K562 (cell line): ENCODE measurements around the gene CACNA1A. TPM values are rescaled to one million over a fixed set of nuclear protein-coding genes. Genes with fewer than 3 reads are reported as not detected.
A peak's percentile ranks its signal among the peaks of the same experiment; 100 is the strongest.

Experiments used
- ARID1B ChIP-seq: fragments of 450-650 bp; IDR thresholded peaks from 2 replicates; pipeline ENCODE4 v1.6.1; 2016; ENCODE audit warnings: antibody characterized with exemption, mild to moderate bottlenecking, inconsistent platforms
- IRF2 ChIP-seq: sonication (generic); formaldehyde crosslinking; IDR thresholded peaks from 2 replicates; pipeline ENCODE4 v1.8.1; 2022; ENCODE audit warnings: mild to moderate bottlenecking, missing genetic modification reagents
- MEF2D ChIP-seq: conservative IDR thresholded peaks from 2 replicates; pipeline ENCODE4 v1.6.1; 2016; ENCODE audit warnings: low read depth, missing genetic modification characterization, missing compliant biosample characterization
- NRF1 ChIP-seq, 2 experiments: fragments of 450-650 bp; IDR thresholded peaks in 1 of 2; conservative IDR thresholded peaks in 1 of 2; 2 replicates each; pipeline ENCODE4 v1.6.1; 2014; ENCODE audit warnings: mild to moderate bottlenecking in 2 of 2
- RBM22 ChIP-seq: fragments of 200-400 bp; formaldehyde crosslinking; IDR thresholded peaks from 2 replicates; pipeline ENCODE4 v1.6.1; 2018; ENCODE audit warnings: low read length, low read depth; ENCODE audit not compliant: poor library complexity, severe bottlenecking
- SAP30 ChIP-seq: fragments of 200-600 bp; sonication (generic); IDR thresholded peaks from 2 replicates; pipeline ENCODE4 v1.6.1; 2012; ENCODE audit warnings: borderline replicate concordance, low read depth, mild to moderate bottlenecking, moderate library complexity, low read length, control low read depth, inconsistent platforms; ENCODE audit not compliant: insufficient read depth, poor library complexity, severe bottlenecking
- SIRT6 ChIP-seq: IDR thresholded peaks from one replicate; pipeline ENCODE4 v1.6.1; 2012; ENCODE audit warnings: low read depth, mild to moderate bottlenecking, control low read depth, inconsistent platforms, low read length, moderate library complexity
- SMARCA4 ChIP-seq: fragments of 450-650 bp; IDR thresholded peaks from 2 replicates; pipeline ENCODE4 v1.6.1; 2016
- TEAD4 ChIP-seq, 2 experiments: sonication (generic) in 1 of 2; formaldehyde crosslinking in 1 of 2; IDR thresholded peaks; 2 replicates each; pipeline versions ENCODE4 v1.6.1 to v1.8.0; 2012 to 2022; ENCODE audit warnings: borderline replicate concordance in 1 of 2, inconsistent platforms in 1 of 2, low read length in 1 of 2, mild to moderate bottlenecking in 1 of 2, missing genetic modification reagents in 1 of 2
- ZBTB43 ChIP-seq: sonication (generic); formaldehyde crosslinking; IDR thresholded peaks from 2 replicates; pipeline ENCODE4 v1.8.0; 2023; ENCODE audit warnings: mild to moderate bottlenecking, missing genetic modification reagents
- ZNF316 ChIP-seq: fragments of 450-650 bp; IDR thresholded peaks from 2 replicates; pipeline ENCODE4 v1.6.1; 2016
- ZNF764 ChIP-seq: fragments of 250-450 bp; sonication (Bioruptor Pico); IDR thresholded peaks from 2 replicates; pipeline ENCODE4 v1.4.0; 2020; ENCODE audit warnings: low read depth, mild to moderate bottlenecking, moderate library complexity
- ZNF766 ChIP-seq: fragments of 200-800 bp; sonication (Bioruptor generic); conservative IDR thresholded peaks from 2 replicates; pipeline ENCODE4 v1.6.1; 2016; ENCODE audit warnings: missing genetic modification characterization, missing compliant biosample characterization
- ZNF830 ChIP-seq: fragments of 250-450 bp; sonication (Bioruptor Pico); IDR thresholded peaks from 2 replicates; pipeline ENCODE4 v1.5.0; 2021; ENCODE audit warnings: mild to moderate bottlenecking
- polyA plus RNA-seq, 8 experiments: library from polyadenylated mRNA; depleted of rRNA in 4 of 8; stranded (reverse) in 5 of 8; unstranded in 3 of 8; fragments of >200 nt; fragmentation: Nextera tagmentation in 2 of 8; fragmentation: Illumina TruSeq in 1 of 8; extraction: Ambion mirVana in 2 of 8; extraction: Trizol in 1 of 8; gene quantifications; 2 replicates each; pipeline versions ENCODE4 v1.2.1 to v1.2.3, GENCODE V29; 2011 to 2014; ENCODE audit warnings: inconsistent platforms in 1 of 8, missing spikeins in 1 of 8
- total RNA-seq, 7 experiments: library from RNA; depleted of rRNA in 6 of 7; stranded (reverse); fragments of >200 nt in 6 of 7; fragmentation: Illumina TruSeq in 2 of 7; extraction: Trizol in 2 of 7; gene quantifications; 2 replicates each; pipeline versions ENCODE4 v1.2.1 to v1.2.3, GENCODE V29; 2011 to 2021; ENCODE audit warnings: low replicate concordance in 1 of 7
- TF ChIP-seq, protein P1 (sequence below): fragments of 450-650 bp; IDR thresholded peaks from 2 replicates; pipeline ENCODE4 v1.6.1; 2016; ENCODE audit warnings: low read depth
- TF ChIP-seq, protein P2 (sequence below): fragments of 450-650 bp; formaldehyde crosslinking; IDR thresholded peaks from 2 replicates; pipeline ENCODE4 v1.4.0; 2020; ENCODE audit warnings: mild to moderate bottlenecking, mixed read lengths

CACNA1A gene
- total and polyA plus RNA-seq, 9 of the 15 experiments (the other 6 are each of a cell fraction or from before 2014, with no cell fraction given), result 0.03 to 0.20 (median 0.09) TPM; not detected in 1

DNA sequence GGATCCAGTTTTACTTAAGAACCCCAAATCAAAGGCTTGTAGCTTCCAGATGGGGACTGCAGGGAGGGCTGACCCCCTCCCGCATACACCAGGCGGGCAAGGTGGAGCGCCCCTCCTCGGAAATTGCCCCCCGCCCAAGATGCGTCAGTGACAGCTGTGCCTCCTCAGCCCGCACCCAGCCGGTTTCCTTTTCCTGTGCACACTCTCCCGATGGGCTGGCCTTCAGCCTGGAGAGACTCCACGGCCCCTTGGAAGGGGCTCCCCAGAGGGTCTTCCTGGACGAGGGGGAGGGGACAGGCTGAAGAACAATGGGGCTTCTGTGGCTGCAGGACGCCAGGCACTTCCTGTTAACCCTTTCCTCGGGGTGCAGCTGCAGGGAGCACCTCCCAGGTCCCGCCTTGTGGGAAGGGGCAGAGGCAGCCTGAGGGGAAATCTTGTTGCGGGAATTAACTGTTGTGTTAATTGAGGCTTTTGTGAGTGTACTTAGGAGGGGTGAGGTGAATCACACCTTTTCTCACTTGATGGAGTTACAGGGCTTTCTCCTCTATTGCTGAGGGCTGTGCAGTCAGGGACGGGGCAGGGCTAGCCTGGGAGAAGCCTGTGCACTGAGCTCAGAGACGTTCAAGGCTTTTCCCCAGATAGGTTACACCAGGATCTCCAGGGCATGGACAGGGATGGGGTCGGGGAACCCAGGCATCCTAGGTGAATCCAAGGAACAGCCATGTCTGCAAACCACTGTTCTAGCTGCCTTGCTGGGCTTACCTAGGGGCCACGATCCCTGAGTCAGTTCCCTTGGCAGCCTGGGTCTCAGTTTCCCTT is 341.7 kb downstream of the CACNA1A start (continued):
- peak; percentile 52 for TF ChIP-seq SAP30
- TF ChIP-seq MEF2D (tag), result no peak
- TF ChIP-seq ARID1B, result no peak; the same call in 1 of the 2 replicates
- no peak for TF ChIP-seq TEAD4 (IDR thresholded peaks at IDR 0.05; ENCODE audit: low read length)
- TF ChIP-seq TEAD4 (CRISPR knock-in tag; IDR thresholded peaks at IDR 0.05; ENCODE audit: borderline replicate concordance), result no peak
- TF ChIP-seq ZNF764, result no peak
- TF ChIP-seq ZBTB43 (CRISPR knock-in tag), result no peak
- TF ChIP-seq SMARCA4, result 0 out of 2 replicates have a peak, but pooled peaks have one; percentile 29
- no peak for TF ChIP-seq RBM22
- TF ChIP-seq NRF1 (conservative IDR thresholded peaks at IDR 0.05 in 1 of 2, IDR thresholded peaks at IDR 0.05 in 1 of 2), result no peak
- TF ChIP-seq ZNF766 (CRISPR knock-in tag), result peak; percentile 14; the same call in 1 of the 2 replicates
- no peak for TF ChIP-seq ZNF316
- 0 out of 2 replicates have a peak, but pooled peaks have one; percentile 19 for TF ChIP-seq ZNF830 (CRISPR knock-in tag)
- no peak for TF ChIP-seq IRF2 (CRISPR knock-in tag)
- TF ChIP-seq, protein P1, sequence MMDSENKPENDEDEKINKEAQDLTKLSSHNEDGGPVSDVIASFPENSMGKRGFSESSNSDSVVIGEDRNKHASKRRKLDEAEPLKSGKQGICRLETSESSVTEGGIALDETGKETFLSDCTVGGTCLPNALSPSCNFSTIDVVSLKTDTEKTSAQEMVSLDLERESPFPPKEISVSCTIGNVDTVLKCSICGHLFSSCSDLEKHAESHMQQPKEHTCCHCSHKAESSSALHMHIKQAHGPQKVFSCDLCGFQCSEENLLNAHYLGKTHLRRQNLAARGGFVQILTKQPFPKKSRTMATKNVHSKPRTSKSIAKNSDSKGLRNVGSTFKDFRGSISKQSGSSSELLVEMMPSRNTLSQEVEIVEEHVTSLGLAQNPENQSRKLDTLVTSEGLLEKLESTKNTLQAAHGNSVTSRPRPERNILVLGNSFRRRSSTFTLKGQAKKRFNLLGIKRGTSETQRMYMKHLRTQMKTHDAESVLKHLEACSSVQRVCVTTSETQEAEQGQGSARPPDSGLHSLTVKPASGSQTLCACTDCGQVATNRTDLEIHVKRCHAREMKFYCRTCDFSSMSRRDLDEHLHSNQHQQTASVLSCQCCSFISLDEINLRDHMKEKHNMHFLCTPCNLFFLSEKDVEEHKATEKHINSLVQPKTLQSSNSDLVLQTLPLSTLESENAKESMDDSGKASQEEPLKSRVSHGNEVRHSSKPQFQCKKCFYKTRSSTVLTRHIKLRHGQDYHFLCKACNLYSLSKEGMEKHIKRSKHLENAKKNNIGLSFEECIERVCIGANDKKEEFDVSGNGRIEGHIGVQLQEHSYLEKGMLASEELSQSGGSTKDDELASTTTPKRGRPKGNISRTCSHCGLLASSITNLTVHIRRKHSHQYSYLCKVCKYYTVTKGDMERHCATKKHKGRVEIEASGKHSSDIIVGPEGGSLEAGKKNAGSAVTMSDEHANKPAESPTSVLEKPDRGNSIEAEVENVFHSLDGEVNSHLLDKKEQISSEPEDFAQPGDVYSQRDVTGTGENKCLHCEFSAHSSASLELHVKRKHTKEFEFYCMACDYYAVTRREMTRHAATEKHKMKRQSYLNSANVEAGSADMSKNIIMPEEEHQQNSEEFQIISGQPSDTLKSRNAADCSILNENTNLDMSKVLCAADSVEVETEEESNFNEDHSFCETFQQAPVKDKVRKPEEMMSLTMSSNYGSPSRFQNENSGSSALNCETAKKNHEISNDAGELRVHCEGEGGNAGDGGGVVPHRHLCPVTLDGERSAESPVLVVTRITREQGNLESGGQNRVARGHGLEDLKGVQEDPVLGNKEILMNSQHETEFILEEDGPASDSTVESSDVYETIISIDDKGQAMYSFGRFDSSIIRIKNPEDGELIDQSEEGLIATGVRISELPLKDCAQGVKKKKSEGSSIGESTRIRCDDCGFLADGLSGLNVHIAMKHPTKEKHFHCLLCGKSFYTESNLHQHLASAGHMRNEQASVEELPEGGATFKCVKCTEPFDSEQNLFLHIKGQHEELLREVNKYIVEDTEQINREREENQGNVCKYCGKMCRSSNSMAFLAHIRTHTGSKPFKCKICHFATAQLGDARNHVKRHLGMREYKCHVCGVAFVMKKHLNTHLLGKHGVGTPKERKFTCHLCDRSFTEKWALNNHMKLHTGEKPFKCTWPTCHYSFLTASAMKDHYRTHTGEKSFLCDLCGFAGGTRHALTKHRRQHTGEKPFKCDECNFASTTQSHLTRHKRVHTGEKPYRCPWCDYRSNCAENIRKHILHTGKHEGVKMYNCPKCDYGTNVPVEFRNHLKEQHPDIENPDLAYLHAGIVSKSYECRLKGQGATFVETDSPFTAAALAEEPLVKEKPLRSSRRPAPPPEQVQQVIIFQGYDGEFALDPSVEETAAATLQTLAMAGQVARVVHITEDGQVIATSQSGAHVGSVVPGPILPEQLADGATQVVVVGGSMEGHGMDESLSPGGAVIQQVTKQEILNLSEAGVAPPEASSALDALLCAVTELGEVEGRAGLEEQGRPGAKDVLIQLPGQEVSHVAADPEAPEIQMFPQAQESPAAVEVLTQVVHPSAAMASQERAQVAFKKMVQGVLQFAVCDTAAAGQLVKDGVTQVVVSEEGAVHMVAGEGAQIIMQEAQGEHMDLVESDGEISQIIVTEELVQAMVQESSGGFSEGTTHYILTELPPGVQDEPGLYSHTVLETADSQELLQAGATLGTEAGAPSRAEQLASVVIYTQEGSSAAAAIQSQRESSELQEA, result no peak
- TF ChIP-seq, protein P2, sequence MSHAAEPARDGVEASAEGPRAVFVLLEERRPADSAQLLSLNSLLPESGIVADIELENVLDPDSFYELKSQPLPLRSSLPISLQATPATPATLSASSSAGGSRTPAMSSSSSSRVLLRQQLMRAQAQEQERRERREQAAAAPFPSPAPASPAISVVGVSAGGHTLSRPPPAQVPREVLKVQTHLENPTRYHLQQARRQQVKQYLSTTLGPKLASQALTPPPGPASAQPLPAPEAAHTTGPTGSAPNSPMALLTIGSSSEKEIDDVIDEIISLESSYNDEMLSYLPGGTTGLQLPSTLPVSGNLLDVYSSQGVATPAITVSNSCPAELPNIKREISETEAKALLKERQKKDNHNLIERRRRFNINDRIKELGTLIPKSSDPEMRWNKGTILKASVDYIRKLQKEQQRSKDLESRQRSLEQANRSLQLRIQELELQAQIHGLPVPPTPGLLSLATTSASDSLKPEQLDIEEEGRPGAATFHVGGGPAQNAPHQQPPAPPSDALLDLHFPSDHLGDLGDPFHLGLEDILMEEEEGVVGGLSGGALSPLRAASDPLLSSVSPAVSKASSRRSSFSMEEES (CRISPR knock-in tag), result no peak
- no peak for TF ChIP-seq SIRT6
